ENCODE data around the gene ARID3A.

ARID3A gene

DNA sequence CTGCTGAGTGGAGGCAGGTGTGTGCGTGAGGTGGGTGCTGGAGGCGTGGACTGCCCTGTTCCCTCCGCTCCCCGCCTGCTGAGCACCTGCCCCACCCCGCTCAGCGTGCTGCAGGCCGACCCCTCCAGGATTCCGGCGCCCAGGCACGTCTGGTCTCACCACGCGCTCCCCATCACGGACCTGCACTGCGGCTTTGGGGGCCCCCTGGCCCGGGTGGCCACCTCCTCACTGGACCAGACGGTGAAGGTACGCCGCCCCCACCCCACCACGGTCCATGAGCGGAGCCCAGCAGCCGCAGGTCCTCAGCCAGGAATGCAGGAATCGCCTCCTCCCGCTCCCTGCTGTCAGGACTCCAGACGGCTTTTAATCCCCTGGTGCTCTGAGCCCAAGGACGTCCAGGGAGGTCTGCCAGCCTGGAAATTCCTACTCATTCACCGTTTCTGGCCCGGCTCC, 64.3 kb downstream of the ARID3A start:
- no peak for DNase-seq

GRCh38 chr19:990746-991145, 64.9 kb downstream of the ARID3A start:
- DNase-seq = no peak

DNA sequence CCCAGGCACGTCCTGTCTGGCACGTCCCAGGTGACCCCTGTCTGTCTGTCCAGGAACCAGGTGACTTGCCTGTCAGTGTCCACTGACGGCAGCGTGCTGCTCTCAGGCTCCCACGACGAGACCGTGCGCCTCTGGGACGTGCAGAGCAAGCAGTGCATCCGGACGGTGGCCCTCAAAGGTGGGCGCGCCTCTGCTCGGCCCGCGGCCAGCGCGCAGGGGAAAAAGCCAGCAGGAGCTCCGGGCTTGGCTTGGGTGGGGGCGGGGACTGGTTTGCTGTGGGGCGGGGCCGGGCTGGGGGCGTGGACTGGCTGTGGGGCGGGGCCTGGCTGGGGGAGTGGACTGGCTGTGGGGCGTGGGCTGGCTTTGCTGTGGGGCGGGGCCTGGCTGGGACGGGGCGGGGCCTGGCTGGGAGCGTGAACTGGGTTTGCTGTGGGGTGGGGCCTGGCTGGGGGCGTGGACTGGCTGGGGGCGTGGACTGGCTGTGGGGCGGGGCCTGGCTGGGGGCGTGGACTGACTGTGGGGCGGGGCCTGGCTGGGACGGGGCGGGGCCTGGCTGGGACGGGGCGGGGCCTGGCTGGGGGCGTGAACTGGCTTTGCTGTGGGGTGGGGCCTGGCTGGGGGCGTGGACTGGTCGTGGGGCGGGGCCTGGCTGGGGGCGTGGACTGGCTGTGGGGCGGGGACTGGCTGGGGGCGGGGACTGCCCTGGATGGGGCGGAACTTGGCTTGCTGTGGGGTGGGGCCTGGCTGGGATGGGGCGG, 65.5 kb downstream of the ARID3A start:
- no peak for DNase-seq

GRCh38 chr19:991932-992669, 66.3 kb downstream of the ARID3A start:
- no peak for DNase-seq

DNA sequence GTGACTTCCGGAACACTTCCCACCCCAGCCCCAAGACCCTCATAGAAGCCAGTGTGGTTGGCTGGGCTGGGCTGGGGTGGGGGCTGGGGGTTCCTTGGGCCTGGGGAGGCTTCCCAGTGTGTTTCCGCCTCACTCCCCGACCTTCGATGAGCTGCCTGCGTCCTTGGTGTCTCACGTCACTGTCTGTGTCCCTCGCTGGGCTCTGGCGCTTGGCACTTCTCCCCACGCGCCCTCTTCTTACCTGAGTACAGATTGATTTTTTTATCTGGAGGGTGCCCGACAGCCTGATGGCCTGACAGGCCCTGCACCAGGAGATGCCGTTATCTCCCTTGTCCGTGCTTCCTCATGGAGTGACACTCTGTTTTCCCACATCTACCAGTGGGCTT, 66.8 kb downstream of the ARID3A start:
- DNase-seq = no peak

- DNase-seq = no peak
Measured at GRCh38 chr19:993361-993830, 67.6 kb downstream of the ARID3A start.

GRCh38 chr19:993831-994393, 68.1 kb downstream of the ARID3A start:
- no peak for DNase-seq

DNA sequence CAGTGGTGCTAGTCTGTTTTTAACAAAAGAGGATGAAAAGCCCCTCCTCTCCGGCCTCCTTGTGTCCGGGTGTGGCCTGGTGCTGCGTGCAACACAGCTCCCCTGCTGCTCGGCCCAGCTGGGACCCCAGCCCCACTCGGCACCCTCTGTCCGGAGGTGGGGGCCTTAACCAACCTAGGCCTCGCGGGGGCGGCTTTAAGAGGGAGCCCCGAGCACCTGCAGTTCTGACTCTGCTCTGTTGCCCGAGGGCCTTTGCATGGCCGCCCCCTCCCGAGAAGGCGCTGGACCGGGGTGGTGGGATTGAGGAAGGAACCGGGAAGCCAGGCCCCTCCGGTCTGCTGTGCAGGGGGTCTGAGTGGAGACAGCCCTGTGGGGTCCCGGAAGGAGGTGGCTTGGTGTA, 68.7 kb downstream of the ARID3A start:
- no peak for DNase-seq

- peak; percentile 37 for DNase-seq
Measured at GRCh38 chr19:995051-995827, 69.4 kb downstream of the ARID3A start.

- peak; percentile 93 for DNase-seq
Measured at GRCh38 chr19:996051-996838, 70.4 kb downstream of the ARID3A start.

DNA sequence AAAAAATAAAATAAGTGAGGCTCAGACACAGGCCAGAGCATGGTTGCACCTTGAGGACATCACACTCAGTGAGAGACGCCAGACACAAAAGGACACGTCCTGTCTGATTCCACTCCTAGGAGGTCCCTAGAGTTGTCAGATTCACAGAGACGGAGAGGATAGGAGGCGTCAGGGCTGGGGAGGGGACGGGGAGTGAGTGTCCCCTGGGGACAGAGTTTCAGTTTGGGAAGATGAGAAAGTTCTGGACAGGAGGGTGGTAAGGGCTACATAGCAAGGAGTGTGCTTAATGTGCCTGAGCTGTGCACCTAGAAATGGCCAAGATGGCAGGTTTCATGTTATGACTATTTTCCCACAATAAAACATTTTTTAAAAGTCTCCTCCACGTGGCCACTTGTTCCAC, 72.2 kb downstream of the ARID3A start:
- no peak for DNase-seq

GRCh38 chr19:999379-999719, 73.5 kb downstream of the ARID3A start:
- no peak for DNase-seq

DNA sequence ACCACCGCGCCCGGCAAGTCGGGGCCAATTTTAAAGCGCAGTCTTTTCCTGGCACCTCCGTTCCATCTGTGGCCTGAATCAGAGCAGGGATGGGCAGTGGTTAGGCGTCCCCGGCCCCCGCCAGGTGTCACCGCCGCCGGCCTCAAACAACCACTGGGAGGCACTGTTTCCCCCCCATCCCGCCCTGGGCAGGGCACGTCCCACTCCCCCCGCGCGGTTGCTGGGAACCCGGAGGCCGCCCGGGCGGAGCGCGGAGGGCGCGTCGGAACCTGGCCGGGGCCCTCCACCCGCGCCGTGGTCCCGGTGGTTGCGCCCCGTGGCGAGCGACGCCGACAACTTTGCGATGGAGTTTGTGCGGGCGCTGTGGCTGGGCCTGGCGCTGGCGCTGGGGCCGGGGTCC, 74.3 kb downstream of the ARID3A start, which contains the start of gene GRIN3B:
TSS of gene GRIN3B (plus strand) at position 325 of the 400 bp plus-strand sequence. CDS start at position 344, 19 bp downstream.
- peak; percentile 81 for DNase-seq

GRCh38 chr19:1000591-1001537, 75.0 kb downstream of the ARID3A start:
- no peak for DNase-seq

GRCh38 chr19:1001538-1002166, 75.8 kb downstream of the ARID3A start:
- peak; percentile 64 for DNase-seq

DNA sequence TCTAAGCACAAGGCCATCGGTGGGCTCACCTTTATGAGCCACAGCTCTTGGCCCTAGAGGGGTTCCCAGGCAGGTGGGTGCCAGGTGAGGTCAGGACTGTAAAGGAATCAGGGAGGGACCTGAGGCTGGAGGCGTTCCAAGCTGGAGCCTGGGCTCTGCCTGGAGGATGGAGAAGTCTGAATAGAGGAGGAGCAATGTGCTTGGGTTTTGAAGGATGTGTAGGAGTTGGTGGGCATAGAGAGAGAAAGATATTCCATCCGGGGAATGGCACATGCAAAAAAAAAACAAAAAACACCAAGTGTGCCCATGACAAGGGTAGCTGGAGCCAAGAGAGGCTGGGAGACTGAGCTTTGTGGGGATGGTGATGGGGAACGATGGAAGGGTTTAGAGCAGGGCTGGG, 76.8 kb downstream of the ARID3A start:
- no peak for DNase-seq

GRCh38 chr19:1003283-1003682, 77.4 kb downstream of the ARID3A start:
- no peak for DNase-seq

- no peak for DNase-seq
Measured at GRCh38 chr19:1004204-1004802, 78.5 kb downstream of the ARID3A start.

DNA sequence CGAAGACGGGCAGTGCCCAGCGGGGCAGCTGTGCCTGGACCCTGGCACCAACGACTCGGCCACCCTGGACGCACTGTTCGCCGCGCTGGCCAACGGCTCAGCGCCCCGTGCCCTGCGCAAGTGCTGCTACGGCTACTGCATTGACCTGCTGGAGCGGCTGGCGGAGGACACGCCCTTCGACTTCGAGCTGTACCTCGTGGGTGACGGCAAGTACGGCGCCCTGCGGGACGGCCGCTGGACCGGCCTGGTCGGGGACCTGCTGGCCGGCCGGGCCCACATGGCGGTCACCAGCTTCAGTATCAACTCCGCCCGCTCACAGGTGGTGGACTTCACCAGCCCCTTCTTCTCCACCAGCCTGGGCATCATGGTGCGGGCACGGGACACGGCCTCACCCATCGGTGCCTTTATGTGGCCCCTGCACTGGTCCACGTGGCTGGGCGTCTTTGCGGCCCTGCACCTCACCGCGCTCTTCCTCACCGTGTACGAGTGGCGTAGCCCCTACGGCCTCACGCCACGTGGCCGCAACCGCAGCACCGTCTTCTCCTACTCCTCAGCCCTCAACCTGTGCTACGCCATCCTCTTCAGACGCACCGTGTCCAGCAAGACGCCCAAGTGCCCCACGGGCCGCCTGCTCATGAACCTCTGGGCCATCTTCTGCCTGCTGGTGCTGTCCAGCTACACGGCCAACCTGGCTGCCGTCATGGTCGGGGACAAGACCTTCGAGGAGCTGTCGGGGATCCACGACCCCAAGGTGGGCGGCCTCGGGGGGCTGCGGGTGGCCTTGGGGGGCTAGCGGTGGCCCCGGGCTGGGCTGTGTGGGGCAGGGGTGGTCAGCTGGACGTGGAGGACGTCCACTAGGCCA, 79.2 kb downstream of the ARID3A start:
- DNase-seq = no peak
